HG03097 (cell line): Measurements from ENCODE around the gene ACTG2.

Source experiments
- ATAC-seq: cut with Tn5 transposase; IDR thresholded peaks from one replicate; pipeline ENCODE4 v1.9.1; 2021; ENCODE audit not compliant: unreplicated experiment, low FRiP score

ACTG2 gene

GRCh38 chr2:73911548-73912208 lies 18.9 kb downstream of the ACTG2 start:
- no peak for ATAC-seq

GRCh38 chr2:73913414-73914054 lies 20.7 kb downstream of the ACTG2 start:
- no peak for ATAC-seq

GRCh38 chr2:73914667-73915066 lies 21.9 kb downstream of the ACTG2 start:
- no peak for ATAC-seq

GRCh38 chr2:73915437-73915993 lies 22.7 kb downstream of the ACTG2 start:
- no peak for ATAC-seq

GRCh38 chr2:73916666-73917065 lies 23.9 kb downstream of the ACTG2 start:
- no peak for ATAC-seq

GRCh38 chr2:73917296-73917695 lies 24.5 kb downstream of the ACTG2 start:
- ATAC-seq, result no peak

GRCh38 chr2:73917696-73918207 lies 24.9 kb downstream of the ACTG2 start:
- ATAC-seq, result no peak

GRCh38 chr2:73918856-73919255 lies 26.0 kb downstream of the ACTG2 start:
- ATAC-seq, result no peak

GRCh38 chr2:73919596-73920228 lies 26.9 kb downstream of the ACTG2 start:
- no peak for ATAC-seq

- no peak for ATAC-seq
These were observed 28.1 kb downstream of the ACTG2 start for GRCh38 chr2:73920577-73921545.

- ATAC-seq, result no peak
These were observed 28.8 kb downstream of the ACTG2 start for GRCh38 chr2:73921581-73921980.

GRCh38 chr2:73922681-73923080 lies 29.9 kb downstream of the ACTG2 start:
- ATAC-seq, result no peak

GRCh38 chr2:73925033-73925704 lies 32.4 kb downstream of the ACTG2 start:
- ATAC-seq, result no peak

- ATAC-seq, result no peak
These were observed 33.2 kb downstream of the ACTG2 start for GRCh38 chr2:73925853-73926492.

GRCh38 chr2:73926493-73927327 lies 33.9 kb downstream of the ACTG2 start, which contains the start of gene DGUOK:
Gene DGUOK (plus strand): TSS chr2:73926880. CDS start chr2:73926911, 31 bp downstream.
- peak; percentile 98 for ATAC-seq

- no peak for ATAC-seq
These were observed 34.5 kb downstream of the ACTG2 start for GRCh38 chr2:73927344-73927743.

- ATAC-seq, result no peak
These were observed 36.1 kb downstream of the ACTG2 start for GRCh38 chr2:73928963-73929347.

- no peak for ATAC-seq
These were observed 37.6 kb downstream of the ACTG2 start for GRCh38 chr2:73930386-73930785.
